ENCODE data around the gene LGMN. TPM values are rescaled to one million over a fixed set of nuclear protein-coding genes. Genes with fewer than 3 reads are reported as not detected.
A peak's percentile ranks its signal among the peaks of the same experiment; 100 is the strongest.

LGMN gene
- total and polyA plus RNA-seq, 2 donors (not counting 1 experiment from before 2014, with no cell fraction given) = 17.6 to 21.1 TPM

DNA sequence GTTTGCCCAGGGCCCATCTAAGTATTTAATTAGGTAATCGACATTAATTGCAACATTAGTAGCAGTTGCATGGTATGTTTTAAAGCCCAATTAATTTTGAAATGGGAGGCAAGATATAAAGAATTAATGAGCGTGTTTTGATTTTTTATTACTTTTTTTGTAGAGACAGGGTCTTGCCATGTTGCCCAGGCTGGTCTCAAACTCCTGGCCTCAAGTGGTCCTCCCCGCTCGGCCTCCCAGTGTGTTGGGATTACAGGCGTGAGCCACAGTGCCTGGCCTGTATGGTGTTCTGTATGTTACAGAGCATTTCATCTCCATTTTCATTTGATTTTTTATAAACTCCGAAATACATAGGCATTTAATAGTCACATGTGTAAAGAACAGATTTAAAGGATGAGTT is 46.5 kb upstream of the LGMN start:
- Mint-ChIP-seq H3K4me1 (peaks cover 34% of the 10 kb centered on the region), H3K9me3 (ENCODE audit: insufficient read depth) (peaks cover 2% of the 10 kb centered on the region), H3K27ac (peak overlapping the region; percentile 80), H3K27me3 (no peaks in the 10 kb centered on the region), H3K4me3 (peak overlapping the region; percentile 83)
- POLR2A ChIA-PET = no interaction called here
- peak overlapping the region; percentile 93 for H3K9ac ChIP-seq (ENCODE audit: low read length)
- H3K36me3 ChIP-seq (replicated peaks in 1 of 2; ENCODE audit: control extremely low read depth in 1 of 2, control insufficient read depth in 1 of 2, extremely low read depth in 1 of 2, insufficient read depth in 2 of 2, low read length in 1 of 2) = peaks cover 0 to 16% of the 10 kb centered on the region in 2 experiments
- H3K27ac ChIP-seq (ENCODE audit: low read length in 2 of 2) = peak overlapping the region; percentile 70 to 80
- peaks cover 2 to 12% (median 7%) of the 10 kb centered on the region in 3 donors for H3K9me3 ChIP-seq (ENCODE audit: control extremely low read depth in 1 of 3, control insufficient read depth in 2 of 3, insufficient read depth in 1 of 3, low read length in 2 of 3)
- no peak for DNase-seq
- intact Hi-C loops (cut with micrococcal nuclease) = loop anchor here (1.0 to 10.0 kb wide), 5 partner anchors 47 to 689 kb away; partner anchors contain the start of genes ATXN3, CPSF2, LGMN and LYSET
- CTCF ChIA-PET = no interaction called here
- H3K4me3 ChIP-seq (ENCODE audit: control extremely low read depth in 1 of 5, extremely low read depth in 1 of 5, insufficient read depth in 1 of 5, low read depth in 2 of 5, low read length in 4 of 5) = peak overlapping the region; percentile 84 to 100 (median 97)
- ATAC-seq (ENCODE audit: low read depth) = no peak
- H2AFZ ChIP-seq (ENCODE audit: insufficient read depth, low read depth, low read length, poor library complexity, severe bottlenecking) = peak overlapping the region; percentile 81
- peaks cover 18% of the 10 kb centered on the region for H4K20me1 ChIP-seq (ENCODE audit: control insufficient read depth, insufficient read depth, low read length, poor library complexity, severe bottlenecking)
- H3K27me3 ChIP-seq (replicated peaks in 1 of 4; ENCODE audit: control extremely low read depth in 1 of 4, control insufficient read depth in 3 of 4, insufficient read depth in 4 of 4, low read length in 3 of 4) = no peaks in the 10 kb centered on the region
- peaks cover 39% of the 10 kb centered on the region for H3K79me2 ChIP-seq (ENCODE audit: control insufficient read depth, insufficient read depth, low read length)
- H3K4me1 ChIP-seq (ENCODE audit: control insufficient read depth in 2 of 2, insufficient read depth in 2 of 2, low read length in 2 of 2) = peaks cover 20 to 22% of the 10 kb centered on the region in 2 donors
- 29% methylated on average over 2 of the region's 6 CpGs for WGBS (ENCODE audit: insufficient coverage)
- H3K4me2 ChIP-seq (replicated peaks; ENCODE audit: low read depth, low read length, poor library complexity, severe bottlenecking) = peak overlapping the region; percentile 92
- TF ChIP-seq CTCF (IDR thresholded peaks at IDR 0.05) (no peak), EZH2 (IDR thresholded peaks at IDR 0.05; ENCODE audit: borderline replicate concordance, insufficient read depth, low read depth, low read length, poor library complexity, severe bottlenecking) (no peak)

- no peak for TF ChIP-seq CTCF (IDR thresholded peaks at IDR 0.05)
- TF ChIP-seq EZH2 (IDR thresholded peaks at IDR 0.05; ENCODE audit: borderline replicate concordance, insufficient read depth, low read depth, low read length, poor library complexity, severe bottlenecking) = no peak
- 1% methylated on average over 14 of the region's 20 CpGs for WGBS (ENCODE audit: insufficient coverage)
- Histone ChIP-seq H3K4me3 (ENCODE audit: control extremely low read depth in 1 of 5, extremely low read depth in 1 of 5, insufficient read depth in 1 of 5, low read depth in 2 of 5, low read length in 4 of 5) (peak overlapping the region; percentile 84 to 100 (median 97)), H3K9me3 (ENCODE audit: control extremely low read depth in 1 of 3, control insufficient read depth in 2 of 3, insufficient read depth in 1 of 3, low read length in 2 of 3) (peaks cover 2 to 13% (median 11%) of the 10 kb centered on the region in 3 donors), H3K36me3 (replicated peaks in 1 of 2; ENCODE audit: control extremely low read depth in 1 of 2, control insufficient read depth in 1 of 2, extremely low read depth in 1 of 2, insufficient read depth in 2 of 2, low read length in 1 of 2) (peaks cover 0 to 16% of the 10 kb centered on the region in 2 experiments), H2AFZ (ENCODE audit: insufficient read depth, low read depth, low read length, poor library complexity, severe bottlenecking) (peak overlapping the region; percentile 81), H4K20me1 (ENCODE audit: control insufficient read depth, insufficient read depth, low read length, poor library complexity, severe bottlenecking) (peaks cover 14% of the 10 kb centered on the region), H3K4me2 (replicated peaks; ENCODE audit: low read depth, low read length, poor library complexity, severe bottlenecking) (peak overlapping the region; percentile 92), H3K79me2 (ENCODE audit: control insufficient read depth, insufficient read depth, low read length) (peaks cover 34% of the 10 kb centered on the region), H3K9ac (ENCODE audit: low read length) (peak overlapping the region; percentile 93), H3K4me1 (ENCODE audit: control insufficient read depth in 2 of 2, insufficient read depth in 2 of 2, low read length in 2 of 2) (peaks cover 19 to 22% of the 10 kb centered on the region in 2 donors), H3K27me3 (replicated peaks in 1 of 4; ENCODE audit: control extremely low read depth in 1 of 4, control insufficient read depth in 3 of 4, insufficient read depth in 4 of 4, low read length in 3 of 4) (no peaks in the 10 kb centered on the region), H3K27ac (ENCODE audit: low read length in 2 of 2) (peak overlapping the region; percentile 70 to 80)
- no peaks in the 10 kb centered on the region for H3K27me3 Mint-ChIP-seq
- H3K9me3 Mint-ChIP-seq (ENCODE audit: insufficient read depth) = peaks cover 5% of the 10 kb centered on the region
- H3K4me3 Mint-ChIP-seq = peak overlapping the region; percentile 83
- ChIA-PET CTCF (interaction anchor here (0.7 to 15.2 kb wide), 4 partner anchors 10 to 688 kb away, joined by 3 to 337 read pairs (median 5); partner anchors contain the start of gene ATXN3), POLR2A (interaction anchor here (0.5 to 1.6 kb wide), 5 partner anchors 46 to 755 kb away, joined by 4 to 5 read pairs (median 4); partner anchors contain the start of genes LGMN, LYSET, MOAP1 and TRIP11)
- ATAC-seq (ENCODE audit: low read depth) (no peak), DNase-seq (no peak)
- peaks cover 30% of the 10 kb centered on the region for H3K4me1 Mint-ChIP-seq
- intact Hi-C loops (cut with micrococcal nuclease) = loop anchor here (1.0 to 10.0 kb wide), 5 partner anchors 46 to 688 kb away; partner anchors contain the start of genes ATXN3, CPSF2, LGMN and LYSET
- H3K27ac Mint-ChIP-seq = peak overlapping the region; percentile 80
Observed at GRCh38 chr14:92794547-92794941, 46.1 kb upstream of the LGMN start.

Measured in B cell (primary cell).